Activated T-cell treated with anti-CD3 and anti-CD28 coated beads for 48 hours (primary cell): ENCODE results near the gene NBEA.

Experiments used
- DNase-seq: peaks from one replicate; pipeline ENCODE4 v3.0.0-alpha.2; 2020; ENCODE audit warnings: low read depth

Gene NBEA

GRCh38 chr13:35514061-35514477 is 572.0 kb downstream of the NBEA start:
- DNase-seq: no peak

- no peak for DNase-seq
These were observed 572.9 kb downstream of the NBEA start for GRCh38 chr13:35514801-35515502.

DNA sequence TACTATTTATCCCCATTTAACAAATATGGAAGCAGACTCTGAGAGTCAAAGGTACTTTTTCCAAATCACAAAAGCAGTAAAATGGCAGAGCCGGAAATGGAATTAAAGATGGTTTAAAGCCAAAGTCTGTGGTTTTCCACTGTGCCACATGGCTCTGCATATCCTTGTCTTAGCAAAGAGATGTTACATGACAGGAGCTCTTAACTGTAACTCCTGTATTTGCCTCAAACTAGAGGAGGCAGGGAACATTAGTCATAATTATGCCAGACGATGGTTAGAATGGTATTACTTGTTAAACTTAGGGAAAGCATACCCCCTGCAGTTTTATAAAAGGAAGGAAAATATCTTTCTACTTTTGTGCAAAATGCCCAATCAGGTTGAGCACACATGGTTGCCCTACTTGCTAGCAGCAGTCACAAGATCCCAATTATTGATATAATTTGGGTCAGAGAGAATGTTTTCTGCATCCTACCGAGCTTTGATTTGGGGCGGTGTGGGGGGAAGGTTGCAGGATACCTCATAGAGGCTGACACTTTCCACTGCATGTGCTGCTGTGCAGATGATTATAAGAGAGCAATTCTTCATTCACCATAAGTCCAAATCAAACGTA is 576.4 kb downstream of the NBEA start:
- DNase-seq: no peak

DNA sequence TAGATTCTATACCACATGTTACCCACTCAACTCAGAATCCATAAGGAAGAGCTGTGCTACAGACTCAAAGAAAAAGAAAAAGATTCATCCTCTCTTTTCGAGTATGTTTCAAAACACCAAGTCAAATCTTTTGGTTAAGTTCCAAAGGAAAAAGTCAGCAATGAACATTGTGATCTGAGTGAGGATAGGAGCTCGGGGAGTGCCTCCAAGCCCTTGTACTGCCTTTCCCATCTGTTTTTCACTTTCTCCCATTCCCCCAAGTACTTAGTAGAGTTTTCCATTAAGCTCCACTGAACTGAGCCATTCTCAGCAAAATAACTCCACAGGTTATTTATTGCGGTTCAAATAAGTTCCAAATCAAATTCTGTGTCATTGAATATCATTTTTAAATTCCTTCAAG is 582.1 kb downstream of the NBEA start:
- DNase-seq: no peak

GRCh38 chr13:35526577-35526976 is 584.5 kb downstream of the NBEA start:
- DNase-seq: no peak

GRCh38 chr13:35527451-35527850 is 585.4 kb downstream of the NBEA start:
- DNase-seq: no peak

- no peak for DNase-seq
These were observed 588.1 kb downstream of the NBEA start for GRCh38 chr13:35530147-35530546.

GRCh38 chr13:35530581-35530980 is 588.5 kb downstream of the NBEA start:
- no peak for DNase-seq

DNA sequence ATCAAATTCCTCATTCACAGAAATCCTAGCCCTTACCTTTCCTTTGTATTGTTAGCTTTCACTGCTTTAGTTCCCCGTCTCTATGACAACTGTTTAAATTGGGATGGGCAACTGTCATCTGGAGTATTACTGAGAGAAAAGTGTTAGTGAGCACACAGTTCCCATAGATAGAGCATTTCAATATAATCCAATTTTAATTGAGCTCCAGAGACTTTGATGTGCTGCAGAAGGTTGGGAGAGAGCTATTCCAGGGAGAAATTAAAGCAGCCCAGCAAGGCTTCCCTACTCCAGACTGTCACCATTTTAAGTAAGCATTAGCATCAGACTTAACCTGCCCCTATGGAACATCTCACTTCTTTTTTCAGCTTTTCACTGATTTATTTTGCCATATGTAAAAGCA is 589.5 kb downstream of the NBEA start:
- DNase-seq: no peak

GRCh38 chr13:35534343-35534742 is 592.3 kb downstream of the NBEA start:
- DNase-seq: no peak

DNA sequence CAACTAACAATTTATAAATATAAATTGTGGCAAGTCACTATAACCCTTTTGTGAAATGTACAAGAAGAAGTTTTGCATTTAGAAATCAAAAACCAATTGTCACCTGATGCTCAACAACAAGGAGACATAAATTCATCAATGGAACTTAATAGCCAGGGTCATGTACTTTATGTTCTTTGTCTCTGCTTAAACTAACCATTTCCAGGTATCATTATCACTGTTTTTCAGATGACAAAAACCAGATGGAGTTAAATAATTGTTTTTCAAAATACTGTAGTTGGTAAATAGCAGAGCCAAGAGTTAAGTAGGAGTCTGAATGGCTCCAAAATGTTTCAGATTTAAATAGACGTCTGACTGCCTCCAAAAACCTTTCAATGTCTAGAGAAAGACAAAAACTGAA is 606.7 kb downstream of the NBEA start:
- DNase-seq: no peak

DNA sequence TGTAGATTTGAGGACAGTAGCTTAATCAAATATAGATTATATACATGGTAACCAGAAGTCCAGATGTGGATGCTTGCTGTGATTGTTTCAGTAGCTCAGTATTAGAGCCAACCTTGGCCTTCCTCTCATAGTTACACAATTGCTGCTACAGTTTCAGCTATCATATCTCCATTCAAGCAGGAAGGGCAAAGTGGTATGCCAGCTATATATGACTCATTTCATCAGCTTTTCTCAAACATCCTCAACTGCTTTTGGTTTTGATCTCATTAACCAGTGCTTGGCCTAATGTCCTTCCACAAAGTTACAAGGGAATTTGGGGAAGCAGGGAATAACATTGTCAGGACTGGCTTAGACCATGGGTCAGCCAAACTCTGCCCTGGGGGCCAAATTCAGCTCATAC is 607.4 kb downstream of the NBEA start:
- no peak for DNase-seq

- no peak for DNase-seq
These were observed 610.2 kb downstream of the NBEA start for GRCh38 chr13:35552172-35552844.

DNA sequence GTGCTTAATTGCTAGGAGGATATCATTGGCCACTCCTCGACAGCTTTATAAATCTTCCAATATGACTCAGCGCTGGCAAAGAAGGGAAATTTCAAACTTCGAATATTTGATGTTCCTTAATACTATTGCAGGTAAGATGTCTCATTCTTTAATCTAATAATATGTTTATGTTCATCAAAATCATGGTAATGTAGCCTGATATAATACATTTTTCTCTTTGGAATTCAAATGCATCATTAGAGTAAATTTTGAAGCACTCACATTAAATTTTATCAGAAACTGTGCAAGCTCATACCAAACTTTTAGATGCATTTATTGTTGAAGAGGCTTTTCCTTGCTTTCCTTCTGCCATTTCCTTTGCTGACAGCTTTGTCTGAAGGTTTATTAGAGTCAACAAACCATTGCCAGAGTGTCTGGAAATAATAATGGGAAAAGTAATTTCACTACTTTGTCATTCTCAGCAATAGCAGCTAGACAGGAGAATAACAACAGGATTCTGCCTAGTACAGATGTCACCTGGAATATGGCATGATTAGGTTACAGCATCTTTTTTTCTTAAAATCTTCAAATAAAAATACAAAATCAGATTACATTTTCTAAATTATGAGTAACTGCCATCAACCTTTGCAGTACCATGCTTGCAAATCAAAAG is 613.0 kb downstream of the NBEA start:
- DNase-seq: no peak

- no peak for DNase-seq
These were observed 615.4 kb downstream of the NBEA start for GRCh38 chr13:35557475-35557874.

GRCh38 chr13:35561540-35561939 is 619.5 kb downstream of the NBEA start:
- DNase-seq: no peak

DNA sequence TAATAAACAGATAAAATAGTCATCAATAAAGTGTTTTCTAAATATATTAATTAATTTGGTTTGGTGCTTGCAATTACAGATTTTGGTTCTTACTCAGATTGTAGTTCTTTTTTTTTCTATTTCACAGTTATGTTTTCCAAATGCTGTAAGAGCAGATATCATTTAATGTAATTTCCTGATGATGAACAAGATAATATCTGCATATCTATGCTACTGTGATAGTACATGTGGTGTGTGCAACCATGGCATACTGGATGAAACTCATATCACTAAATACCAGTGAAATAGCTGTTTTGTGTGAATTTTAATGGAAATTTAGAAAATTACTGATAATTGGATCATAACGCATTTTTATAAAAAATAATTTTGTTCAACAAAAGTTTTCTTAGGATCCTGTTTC is 623.2 kb downstream of the NBEA start:
- no peak for DNase-seq

DNA sequence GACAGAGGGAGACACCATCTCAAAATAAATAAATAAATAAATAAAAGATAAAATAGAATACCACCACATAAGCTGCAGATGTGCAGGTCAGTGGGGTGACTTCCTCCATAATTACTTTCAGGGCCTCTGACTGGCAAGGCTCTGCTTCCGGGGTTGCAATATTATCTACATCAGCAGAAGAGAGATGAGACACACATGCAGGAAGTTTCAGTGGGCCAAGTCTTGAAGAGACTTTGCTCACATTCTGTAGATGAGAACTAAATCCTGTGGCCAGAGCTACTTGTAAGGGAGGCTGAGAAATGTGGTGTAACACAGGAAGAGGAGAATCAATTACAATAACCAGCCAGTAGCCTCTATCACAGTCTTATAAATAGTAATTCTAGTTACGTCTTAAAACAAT is 624.3 kb downstream of the NBEA start:
- no peak for DNase-seq

GRCh38 chr13:35567406-35567980 is 625.4 kb downstream of the NBEA start:
- no peak for DNase-seq

DNA sequence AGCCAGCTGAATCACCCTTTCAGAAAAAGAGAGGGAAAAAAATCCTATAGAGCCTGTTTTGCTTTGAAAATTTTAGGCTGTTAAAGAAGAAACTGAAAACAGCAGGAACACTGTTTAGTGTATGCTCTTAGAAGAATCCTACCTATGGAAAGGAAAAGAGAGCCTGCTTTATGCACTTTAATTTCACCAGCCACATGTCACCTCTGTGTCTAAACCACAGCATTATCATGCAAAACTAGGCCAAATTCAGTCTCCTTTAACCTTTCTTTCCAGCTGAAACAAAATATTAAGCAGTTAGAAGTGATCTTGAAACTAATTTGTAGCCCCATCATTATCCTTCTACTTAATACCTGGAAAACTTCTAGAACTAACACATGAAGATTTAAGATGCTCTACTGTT is 631.6 kb downstream of the NBEA start:
- no peak for DNase-seq

DNA sequence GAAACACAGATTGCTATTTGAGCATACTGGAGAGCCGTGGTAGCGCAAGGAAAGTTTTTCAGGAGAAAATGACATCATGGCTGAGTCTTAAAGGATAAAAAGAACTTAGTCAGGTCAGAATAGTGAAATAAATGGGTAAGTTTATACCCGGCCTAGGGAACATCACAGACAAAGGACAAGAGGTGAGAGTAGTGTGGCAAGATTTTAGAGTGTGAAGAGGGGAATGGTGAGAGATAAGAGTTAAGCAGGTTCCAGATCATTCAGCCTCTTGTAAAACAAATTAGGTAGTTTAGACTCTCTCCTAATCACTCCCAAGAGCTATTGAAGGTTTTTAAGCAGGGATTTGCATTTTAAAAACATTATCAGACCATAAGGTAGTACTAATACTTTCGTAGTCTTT is 650.4 kb downstream of the NBEA start:
- no peak for DNase-seq

GRCh38 chr13:35593651-35594050 is 651.6 kb downstream of the NBEA start:
- no peak for DNase-seq

DNA sequence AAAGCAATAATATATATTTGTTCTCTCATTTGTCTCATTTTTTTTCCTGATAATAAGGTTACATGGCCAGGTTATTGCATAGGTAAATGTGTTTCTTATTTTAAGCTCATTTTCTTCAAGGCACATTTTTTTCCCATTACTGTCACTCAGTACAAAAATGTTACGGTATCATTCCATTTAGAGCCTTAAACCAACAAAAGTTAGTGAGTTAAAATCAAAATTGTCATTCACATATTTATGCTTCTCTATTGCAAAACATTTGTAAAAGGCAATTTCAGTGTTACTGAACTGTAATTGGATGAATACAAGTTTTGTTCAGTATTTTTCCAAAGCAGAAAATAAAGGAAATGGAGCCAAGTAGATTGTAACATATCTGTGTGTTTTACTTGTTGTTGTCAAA is 652.0 kb downstream of the NBEA start:
- DNase-seq: no peak
